Caco-2 (cell line): ENCODE results near the gene IGFBP6. TPM values are rescaled to one million over a fixed set of nuclear protein-coding genes. Genes with fewer than 3 reads are reported as not detected.
A peak's percentile ranks its signal among the peaks of the same experiment; 100 is the strongest.

ENCODE experiments used
- BruUV-seq: library from RNA; stranded (reverse); fragments of 400-500 nt; replicated peaks from 2 replicates; lab custom pipeline; 2021; lab: Mats Ljungman, UMichigan
- CTCF ChIA-PET: fragments of 300-600 bp; sonication (Branson Sonifier 250); formaldehyde crosslinking; loops from one replicate; lab custom pipeline; 2022; ENCODE audit warnings: antibody characterized with exemption; lab: Charles Lee
- POLR2A ChIA-PET: fragments of 300-600 bp; sonication (Branson Sonifier 250); formaldehyde crosslinking; loops from one replicate; lab custom pipeline; 2022; ENCODE audit warnings: antibody characterized with exemption; lab: Charles Lee
- DNase-seq, 2 experiments: peaks; one replicate each; pipeline versions ENCODE4 v3.0.0 to v3.0.0-alpha.2; 2020 to 2022
- H3K27me3 ChIP-seq: replicated peaks from 2 replicates; pipeline ENCODE4 v1.6.0; 2011; ENCODE audit warnings: low read length; ENCODE audit not compliant: control insufficient read depth, insufficient read depth
- H3K36me3 ChIP-seq: 2 replicates; pipeline ENCODE4 v1.5.1; 2011; ENCODE audit warnings: low read length; ENCODE audit not compliant: control insufficient read depth, insufficient read depth
- H3K4me1 ChIP-seq: fragments of 250-450 bp; sonication (Bioruptor Pico); 2 replicates; pipeline ENCODE4 v1.5.1; 2020; ENCODE audit warnings: mild to moderate bottlenecking
- H3K4me3 ChIP-seq: 2 replicates; pipeline ENCODE4 v1.5.1; 2011; ENCODE audit warnings: low read depth, mild to moderate bottlenecking, control low read depth, low read length
- H3K9me3 ChIP-seq: fragments of 250-450 bp; sonication (Bioruptor Pico); 2 replicates; pipeline ENCODE4 v1.5.1; 2020; ENCODE audit warnings: mild to moderate bottlenecking, moderate library complexity
- H3K27ac Mint-ChIP-seq: one replicate; pipeline ENCODE4 v1.8.0; 2022; ENCODE audit warnings: mixed read lengths; ENCODE audit not compliant: unreplicated experiment
- H3K27me3 Mint-ChIP-seq: one replicate; pipeline ENCODE4 v1.8.0; 2022; ENCODE audit warnings: mixed read lengths; ENCODE audit not compliant: insufficient read depth, unreplicated experiment
- H3K36me3 Mint-ChIP-seq: one replicate; pipeline ENCODE4 v1.8.0; 2022; ENCODE audit warnings: mild to moderate bottlenecking, mixed read lengths; ENCODE audit not compliant: insufficient read depth, unreplicated experiment
- H3K4me1 Mint-ChIP-seq: one replicate; pipeline ENCODE4 v1.8.0; 2022; ENCODE audit warnings: low read depth, mixed read lengths; ENCODE audit not compliant: unreplicated experiment
- H3K4me3 Mint-ChIP-seq: one replicate; pipeline ENCODE4 v1.8.0; 2022; ENCODE audit warnings: mild to moderate bottlenecking, moderate library complexity, mixed read lengths; ENCODE audit not compliant: unreplicated experiment
- H3K9me3 Mint-ChIP-seq: one replicate; pipeline ENCODE4 v1.8.0; 2022; ENCODE audit warnings: mixed read lengths; ENCODE audit not compliant: unreplicated experiment
- intact Hi-C: fragments of 100-400 bp; cut with micrococcal nuclease; formaldehyde crosslinking; loops from one replicate; pipeline ENCODE4 v1.10.0; 2022; ENCODE audit not compliant: unreplicated experiment
- total RNA-seq: library from RNA; stranded (reverse); gene quantifications from 2 replicates; pipeline ENCODE4 v1.2.3, GENCODE V29; 2022
- TF ChIP-seq, protein P1 (sequence below), 2 experiments: fragments of 200-600 bp in 1 of 2; IDR thresholded peaks; 1 replicate in 1 of 2; 2 replicates in 1 of 2; pipeline versions ENCODE4 v1.5.1 to v1.8.0; 2011 to 2022; ENCODE audit warnings: antibody characterized with exemption in 1 of 2, control low read depth in 1 of 2, inconsistent platforms in 1 of 2, low read depth in 1 of 2, low read length in 1 of 2, mild to moderate bottlenecking in 1 of 2, moderate library complexity in 1 of 2; ENCODE audit not compliant: insufficient read depth in 1 of 2, severe bottlenecking in 1 of 2, unreplicated experiment in 1 of 2

The IGFBP6 gene
- total RNA-seq, 1 experiment from 2014 or later, result 34.7 TPM

DNA sequence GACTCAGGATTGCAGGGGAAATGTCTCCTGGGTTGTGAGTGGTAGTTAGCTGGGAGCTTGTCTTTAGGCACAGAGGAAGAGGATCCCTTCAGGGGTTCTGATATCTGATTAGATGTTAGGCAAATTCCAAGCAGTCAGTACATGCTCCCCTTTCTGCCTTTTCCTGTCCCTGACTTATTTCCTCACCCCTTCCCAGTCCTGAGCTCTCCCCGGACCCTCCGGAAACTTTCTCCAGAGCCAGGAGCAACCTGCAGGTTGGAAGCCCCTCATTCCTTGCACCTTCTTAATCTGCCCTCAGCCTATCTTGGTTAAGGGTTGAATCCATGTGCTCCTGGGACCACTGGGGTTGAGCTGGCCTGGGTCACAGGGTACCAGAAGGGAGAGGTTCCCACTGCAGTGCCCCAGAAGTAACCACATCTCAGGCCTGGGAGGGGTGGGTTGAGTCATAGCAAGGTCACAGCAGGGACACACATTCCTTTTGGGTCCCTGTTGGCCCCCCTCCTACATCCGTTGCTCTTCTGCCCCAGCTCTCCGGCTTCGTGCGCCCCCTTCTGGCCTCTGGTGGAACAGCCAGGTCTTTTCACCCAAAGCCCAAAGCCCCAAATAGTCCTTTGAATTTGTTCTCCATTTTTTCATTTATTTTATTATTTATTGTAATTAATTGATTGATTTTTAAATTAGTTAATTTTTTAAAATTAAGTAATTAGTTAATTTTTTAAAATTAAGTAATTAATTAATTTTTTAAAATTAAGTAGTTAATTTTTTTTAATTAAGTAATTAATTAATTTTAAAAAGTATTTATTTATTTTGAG, 1.8 kb downstream of the IGFBP6 start:
- H3K36me3 ChIP-seq, result no peaks in the 10 kb centered on the region
- Mint-ChIP-seq H3K9me3 (no peaks in the 10 kb centered on the region), H3K27ac (peak overlapping the region; percentile 49), H3K4me1 (peaks cover 42% of the 10 kb centered on the region), H3K27me3 (no peaks in the 10 kb centered on the region), H3K36me3 (peaks cover 6% of the 10 kb centered on the region), H3K4me3 (peak overlapping the region; percentile 68)
- CTCF ChIA-PET, result interaction anchor here (0.6 to 7.5 kb wide), 8 partner anchors 12 to 206 kb away, joined by 3 to 95 read pairs (median 4); partner anchors contain the start of gene SPRYD3
- intact Hi-C loops, result loop anchor here (1.0 kb wide), 2 partner anchors 20 to 33 kb away; partner anchors contain the start of gene SPRYD3
- no peaks in the 10 kb centered on the region for H3K9me3 ChIP-seq
- H3K4me1 ChIP-seq, result peaks cover 38% of the 10 kb centered on the region
- DNase-seq, result peak; percentile 90
- no peak overlapping the region for H3K4me3 ChIP-seq
- TF ChIP-seq, protein P1, sequence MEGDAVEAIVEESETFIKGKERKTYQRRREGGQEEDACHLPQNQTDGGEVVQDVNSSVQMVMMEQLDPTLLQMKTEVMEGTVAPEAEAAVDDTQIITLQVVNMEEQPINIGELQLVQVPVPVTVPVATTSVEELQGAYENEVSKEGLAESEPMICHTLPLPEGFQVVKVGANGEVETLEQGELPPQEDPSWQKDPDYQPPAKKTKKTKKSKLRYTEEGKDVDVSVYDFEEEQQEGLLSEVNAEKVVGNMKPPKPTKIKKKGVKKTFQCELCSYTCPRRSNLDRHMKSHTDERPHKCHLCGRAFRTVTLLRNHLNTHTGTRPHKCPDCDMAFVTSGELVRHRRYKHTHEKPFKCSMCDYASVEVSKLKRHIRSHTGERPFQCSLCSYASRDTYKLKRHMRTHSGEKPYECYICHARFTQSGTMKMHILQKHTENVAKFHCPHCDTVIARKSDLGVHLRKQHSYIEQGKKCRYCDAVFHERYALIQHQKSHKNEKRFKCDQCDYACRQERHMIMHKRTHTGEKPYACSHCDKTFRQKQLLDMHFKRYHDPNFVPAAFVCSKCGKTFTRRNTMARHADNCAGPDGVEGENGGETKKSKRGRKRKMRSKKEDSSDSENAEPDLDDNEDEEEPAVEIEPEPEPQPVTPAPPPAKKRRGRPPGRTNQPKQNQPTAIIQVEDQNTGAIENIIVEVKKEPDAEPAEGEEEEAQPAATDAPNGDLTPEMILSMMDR (IDR thresholded peaks at IDR 0.05; ENCODE audit: insufficient read depth in 1 of 2, low read depth in 1 of 2, low read length in 1 of 2, severe bottlenecking in 1 of 2, unreplicated experiment in 1 of 2), result peak; percentile 92 to 93
- POLR2A ChIA-PET, result interaction anchor here (1.0 kb wide), 1 partner anchor 20 kb away, joined by 3 read pairs; the partner anchor contains the start of gene SPRYD3
- no TSS peak for BruUV-seq
- no peaks in the 10 kb centered on the region for H3K27me3 ChIP-seq

DNA sequence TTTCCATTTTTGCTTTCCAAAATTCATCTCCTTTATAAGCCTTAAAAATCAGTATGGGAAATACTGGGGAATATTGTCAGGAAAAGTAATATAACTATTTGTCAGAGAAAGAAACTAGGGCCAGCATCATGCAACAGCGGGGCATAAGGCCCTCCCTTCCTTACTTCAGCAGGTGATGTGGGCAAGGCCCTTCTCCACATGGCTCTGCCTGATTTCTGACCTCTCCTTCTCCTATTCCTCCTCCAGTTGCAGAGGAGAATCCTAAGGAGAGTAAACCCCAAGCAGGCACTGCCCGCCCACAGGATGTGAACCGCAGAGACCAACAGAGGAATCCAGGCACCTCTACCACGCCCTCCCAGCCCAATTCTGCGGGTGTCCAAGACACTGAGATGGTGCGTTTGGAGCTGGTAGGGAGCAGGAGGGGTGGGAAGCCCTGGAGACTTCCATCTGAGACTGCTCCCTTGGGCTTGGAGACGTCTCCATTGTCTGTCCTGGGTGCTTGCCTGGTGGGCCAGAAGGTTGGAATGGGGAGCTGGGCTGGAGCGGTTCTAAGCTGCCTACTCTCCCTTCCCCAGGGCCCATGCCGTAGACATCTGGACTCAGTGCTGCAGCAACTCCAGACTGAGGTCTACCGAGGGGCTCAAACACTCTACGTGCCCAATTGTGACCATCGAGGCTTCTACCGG, 3.1 kb downstream of the IGFBP6 start:
- DNase-seq, result peak in 1 of 2 experiments; percentile 24
- H3K4me3 ChIP-seq, result no peak overlapping the region
- no peaks in the 10 kb centered on the region for H3K9me3 ChIP-seq
- Mint-ChIP-seq H3K36me3 (peaks cover 6% of the 10 kb centered on the region), H3K4me3 (no peak overlapping the region), H3K9me3 (no peaks in the 10 kb centered on the region), H3K4me1 (peaks cover 42% of the 10 kb centered on the region), H3K27me3 (no peaks in the 10 kb centered on the region), H3K27ac (no peak overlapping the region)
- ChIA-PET CTCF (interaction anchor here (0.6 to 7.5 kb wide), 4 partner anchors 21 to 316 kb away, joined by 6 to 95 read pairs (median 14); partner anchors contain the start of gene SPRYD3), POLR2A (no interaction called here)
- no peaks in the 10 kb centered on the region for H3K36me3 ChIP-seq
- intact Hi-C loops, result no loop called here
- TF ChIP-seq, protein P1 (IDR thresholded peaks at IDR 0.05; ENCODE audit: insufficient read depth in 1 of 2, low read depth in 1 of 2, low read length in 1 of 2, severe bottlenecking in 1 of 2, unreplicated experiment in 1 of 2), result no peak
- H3K4me1 ChIP-seq, result peaks cover 46% of the 10 kb centered on the region
- no TSS peak for BruUV-seq
- H3K27me3 ChIP-seq, result no peaks in the 10 kb centered on the region

GRCh38 chr12:53101266-53101665, 3.8 kb downstream of the IGFBP6 start:
- Histone ChIP-seq H3K4me3 (no peak overlapping the region), H3K9me3 (no peaks in the 10 kb centered on the region), H3K4me1 (peaks cover 52% of the 10 kb centered on the region), H3K27me3 (no peaks in the 10 kb centered on the region), H3K36me3 (no peaks in the 10 kb centered on the region)
- CTCF ChIA-PET, result interaction anchor here (0.6 to 7.5 kb wide), 4 partner anchors 22 to 316 kb away, joined by 6 to 95 read pairs (median 12); partner anchors contain the start of gene SPRYD3
- no peak overlapping the region for H3K4me3 Mint-ChIP-seq
- POLR2A ChIA-PET, result no interaction called here
- TF ChIP-seq, protein P1 (IDR thresholded peaks at IDR 0.05; ENCODE audit: insufficient read depth in 1 of 2, low read depth in 1 of 2, low read length in 1 of 2, severe bottlenecking in 1 of 2, unreplicated experiment in 1 of 2), result no peak
- peaks cover 44% of the 10 kb centered on the region for H3K4me1 Mint-ChIP-seq
- DNase-seq, result no peak
- H3K27me3 Mint-ChIP-seq, result no peaks in the 10 kb centered on the region
- BruUV-seq, result no TSS peak
- H3K9me3 Mint-ChIP-seq, result no peaks in the 10 kb centered on the region
- H3K36me3 Mint-ChIP-seq, result peaks cover 11% of the 10 kb centered on the region
- intact Hi-C loops, result no loop called here
- H3K27ac Mint-ChIP-seq, result no peak overlapping the region
